ENCODE data around the gene CASP12.

Gene CASP12

DNA sequence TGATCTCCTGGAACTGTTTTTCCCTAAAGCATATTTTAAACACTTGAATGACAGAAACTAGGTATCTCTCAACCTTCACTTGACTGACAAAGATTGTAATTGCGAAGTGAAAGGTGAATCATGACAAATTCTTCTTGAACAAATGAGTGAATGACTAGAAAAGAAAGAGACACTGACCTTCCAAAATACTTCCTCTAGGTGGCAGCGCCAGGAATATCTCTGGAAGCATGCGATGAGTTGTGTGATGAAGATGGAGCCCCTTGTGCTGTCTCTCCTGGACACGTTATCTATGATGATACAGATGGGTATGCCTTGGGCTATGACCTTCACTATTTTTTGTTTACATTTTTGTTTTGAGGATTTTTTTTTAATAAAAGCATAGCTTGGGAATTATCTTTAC is 7.0 kb upstream of the CASP12 start:
- TF ChIP-seq, protein P1, sequence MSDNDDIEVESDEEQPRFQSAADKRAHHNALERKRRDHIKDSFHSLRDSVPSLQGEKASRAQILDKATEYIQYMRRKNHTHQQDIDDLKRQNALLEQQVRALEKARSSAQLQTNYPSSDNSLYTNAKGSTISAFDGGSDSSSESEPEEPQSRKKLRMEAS (IDR thresholded peaks at IDR 0.05), result no peak
- TF ChIP-seq RAD21 (IDR thresholded peaks at IDR 0.05; ENCODE audit: low read depth), result 0 out of 2 replicates have a peak, but pooled peaks have one; percentile 6

GRCh38 chr11:104899226-104899625 is 966 bp upstream of the CASP12 start:
- TF ChIP-seq CREB1 (IDR thresholded peaks at IDR 0.05; ENCODE audit: low read depth), result no peak
- TF ChIP-seq RAD21 (IDR thresholded peaks at IDR 0.05; ENCODE audit: low read depth), result no peak
- TF ChIP-seq, protein P1 (IDR thresholded peaks at IDR 0.05), result no peak
- TF ChIP-seq YY1 (IDR thresholded peaks at IDR 0.05; ENCODE audit: low read depth), result no peak
- TF ChIP-seq TCF12 (IDR thresholded peaks at IDR 0.05; ENCODE audit: low read depth), result no peak
- no peak for TF ChIP-seq FOXM1 (IDR thresholded peaks at IDR 0.05; ENCODE audit: borderline replicate concordance, low read depth)
- no peak for TF ChIP-seq EP300 (IDR thresholded peaks at IDR 0.05; ENCODE audit: borderline replicate concordance)
- TF ChIP-seq ZBTB7A (IDR thresholded peaks at IDR 0.05; ENCODE audit: low read depth), result no peak

DNA sequence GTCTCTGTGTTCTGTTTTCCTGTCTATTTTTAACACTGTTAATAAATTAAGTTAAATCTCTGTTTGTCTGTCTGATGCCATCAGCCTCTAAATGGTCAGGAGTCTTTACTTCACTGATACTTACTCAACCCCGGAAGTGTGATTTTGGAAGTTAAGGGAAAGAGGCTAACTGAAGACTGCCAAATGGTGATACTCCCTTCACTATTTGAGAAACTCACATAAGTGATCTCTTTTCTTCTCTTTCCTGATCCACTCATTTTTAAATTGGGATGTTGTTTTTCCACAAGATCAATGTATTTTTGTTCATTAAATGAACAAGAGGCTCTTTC is 389 bp upstream of the CASP12 start:
- no peak for TF ChIP-seq TAF1 (IDR thresholded peaks at IDR 0.05; ENCODE audit: low read depth)
- no peak for TF ChIP-seq CREB1 (IDR thresholded peaks at IDR 0.05; ENCODE audit: low read depth)
- no peak for TF ChIP-seq YY1 (IDR thresholded peaks at IDR 0.05; ENCODE audit: low read depth)

- TF ChIP-seq, protein P2, sequence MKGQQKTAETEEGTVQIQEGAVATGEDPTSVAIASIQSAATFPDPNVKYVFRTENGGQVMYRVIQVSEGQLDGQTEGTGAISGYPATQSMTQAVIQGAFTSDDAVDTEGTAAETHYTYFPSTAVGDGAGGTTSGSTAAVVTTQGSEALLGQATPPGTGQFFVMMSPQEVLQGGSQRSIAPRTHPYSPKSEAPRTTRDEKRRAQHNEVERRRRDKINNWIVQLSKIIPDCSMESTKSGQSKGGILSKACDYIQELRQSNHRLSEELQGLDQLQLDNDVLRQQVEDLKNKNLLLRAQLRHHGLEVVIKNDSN (IDR thresholded peaks at IDR 0.05), result no peak
- TF ChIP-seq, protein P1 (IDR thresholded peaks at IDR 0.05), result no peak
- TF ChIP-seq EGR1 (IDR thresholded peaks at IDR 0.05) (no peak), EP300 (IDR thresholded peaks at IDR 0.05; ENCODE audit: borderline replicate concordance) (no peak), CEBPB (IDR thresholded peaks at IDR 0.05) (no peak), ZBTB7A (IDR thresholded peaks at IDR 0.05; ENCODE audit: low read depth) (no peak), CREB1 (IDR thresholded peaks at IDR 0.05; ENCODE audit: low read depth) (no peak), NFIC (IDR thresholded peaks at IDR 0.05) (no peak)
- TF ChIP-seq, protein P3, sequence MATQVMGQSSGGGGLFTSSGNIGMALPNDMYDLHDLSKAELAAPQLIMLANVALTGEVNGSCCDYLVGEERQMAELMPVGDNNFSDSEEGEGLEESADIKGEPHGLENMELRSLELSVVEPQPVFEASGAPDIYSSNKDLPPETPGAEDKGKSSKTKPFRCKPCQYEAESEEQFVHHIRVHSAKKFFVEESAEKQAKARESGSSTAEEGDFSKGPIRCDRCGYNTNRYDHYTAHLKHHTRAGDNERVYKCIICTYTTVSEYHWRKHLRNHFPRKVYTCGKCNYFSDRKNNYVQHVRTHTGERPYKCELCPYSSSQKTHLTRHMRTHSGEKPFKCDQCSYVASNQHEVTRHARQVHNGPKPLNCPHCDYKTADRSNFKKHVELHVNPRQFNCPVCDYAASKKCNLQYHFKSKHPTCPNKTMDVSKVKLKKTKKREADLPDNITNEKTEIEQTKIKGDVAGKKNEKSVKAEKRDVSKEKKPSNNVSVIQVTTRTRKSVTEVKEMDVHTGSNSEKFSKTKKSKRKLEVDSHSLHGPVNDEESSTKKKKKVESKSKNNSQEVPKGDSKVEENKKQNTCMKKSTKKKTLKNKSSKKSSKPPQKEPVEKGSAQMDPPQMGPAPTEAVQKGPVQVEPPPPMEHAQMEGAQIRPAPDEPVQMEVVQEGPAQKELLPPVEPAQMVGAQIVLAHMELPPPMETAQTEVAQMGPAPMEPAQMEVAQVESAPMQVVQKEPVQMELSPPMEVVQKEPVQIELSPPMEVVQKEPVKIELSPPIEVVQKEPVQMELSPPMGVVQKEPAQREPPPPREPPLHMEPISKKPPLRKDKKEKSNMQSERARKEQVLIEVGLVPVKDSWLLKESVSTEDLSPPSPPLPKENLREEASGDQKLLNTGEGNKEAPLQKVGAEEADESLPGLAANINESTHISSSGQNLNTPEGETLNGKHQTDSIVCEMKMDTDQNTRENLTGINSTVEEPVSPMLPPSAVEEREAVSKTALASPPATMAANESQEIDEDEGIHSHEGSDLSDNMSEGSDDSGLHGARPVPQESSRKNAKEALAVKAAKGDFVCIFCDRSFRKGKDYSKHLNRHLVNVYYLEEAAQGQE (IDR thresholded peaks at IDR 0.05; ENCODE audit: low read depth), result no peak
Measured at GRCh38 chr11:104895634-104896033, 2.6 kb downstream of the CASP12 start.

- no peak for TF ChIP-seq RAD21 (IDR thresholded peaks at IDR 0.05; ENCODE audit: low read depth)
- TF ChIP-seq, protein P3 (IDR thresholded peaks at IDR 0.05; ENCODE audit: low read depth), result no peak
- TF ChIP-seq YY1 (IDR thresholded peaks at IDR 0.05; ENCODE audit: low read depth), result no peak
Measured at GRCh38 chr11:104893876-104894275, 4.4 kb downstream of the CASP12 start.

- TF ChIP-seq ZBTB7A (IDR thresholded peaks at IDR 0.05; ENCODE audit: low read depth), result no peak
- TF ChIP-seq, protein P1 (IDR thresholded peaks at IDR 0.05), result no peak
- TF ChIP-seq TEAD4 (IDR thresholded peaks at IDR 0.05), result no peak
- no peak for TF ChIP-seq TAF1 (IDR thresholded peaks at IDR 0.05; ENCODE audit: low read depth)
- no peak for TF ChIP-seq CREB1 (IDR thresholded peaks at IDR 0.05; ENCODE audit: low read depth)
- no peak for TF ChIP-seq CEBPB (IDR thresholded peaks at IDR 0.05)
- TF ChIP-seq, protein P3 (IDR thresholded peaks at IDR 0.05; ENCODE audit: low read depth), result no peak
- TF ChIP-seq EGR1 (IDR thresholded peaks at IDR 0.05), result no peak
- TF ChIP-seq FOXM1 (IDR thresholded peaks at IDR 0.05; ENCODE audit: borderline replicate concordance, low read depth), result no peak
- TF ChIP-seq, protein P2 (IDR thresholded peaks at IDR 0.05), result no peak
- TF ChIP-seq YY1 (IDR thresholded peaks at IDR 0.05; ENCODE audit: low read depth), result no peak
Measured at GRCh38 chr11:104892723-104893511, 5.3 kb downstream of the CASP12 start.

Measured in Ishikawa (cell line).